GM06990 (cell line): ENCODE measurements around the gene LIN52.
A peak's percentile ranks its signal among the peaks of the same experiment; 100 is the strongest.

Experiments used
- DNase-seq: peaks from one replicate; pipeline ENCODE4 v3.0.0-alpha.2; 2011; ENCODE audit not compliant: insufficient read length; ENCODE audit errors: extremely low read depth
- H3K27me3 ChIP-seq: replicated peaks from 2 replicates; pipeline ENCODE4 v1.6.0; 2011; ENCODE audit warnings: low read length; ENCODE audit not compliant: control insufficient read depth, insufficient read depth
- H3K36me3 ChIP-seq: 2 replicates; pipeline ENCODE4 v1.5.1; 2011; ENCODE audit warnings: low read length; ENCODE audit not compliant: control insufficient read depth, insufficient read depth
- H3K4me3 ChIP-seq: replicated peaks from 2 replicates; pipeline ENCODE4 v1.5.1; 2011; ENCODE audit warnings: low read depth, mild to moderate bottlenecking, control low read depth, low read length
- TF ChIP-seq, protein P1 (sequence below): IDR thresholded peaks from 2 replicates; pipeline ENCODE4 v1.5.1; 2011; ENCODE audit warnings: low read length, control low read depth, mild to moderate bottlenecking, inconsistent platforms; ENCODE audit not compliant: insufficient read depth, poor library complexity, severe bottlenecking

LIN52 gene

GRCh38 chr14:74216671-74217070, 131.9 kb downstream of the LIN52 start:
- no peak for DNase-seq
- TF ChIP-seq, protein P1, sequence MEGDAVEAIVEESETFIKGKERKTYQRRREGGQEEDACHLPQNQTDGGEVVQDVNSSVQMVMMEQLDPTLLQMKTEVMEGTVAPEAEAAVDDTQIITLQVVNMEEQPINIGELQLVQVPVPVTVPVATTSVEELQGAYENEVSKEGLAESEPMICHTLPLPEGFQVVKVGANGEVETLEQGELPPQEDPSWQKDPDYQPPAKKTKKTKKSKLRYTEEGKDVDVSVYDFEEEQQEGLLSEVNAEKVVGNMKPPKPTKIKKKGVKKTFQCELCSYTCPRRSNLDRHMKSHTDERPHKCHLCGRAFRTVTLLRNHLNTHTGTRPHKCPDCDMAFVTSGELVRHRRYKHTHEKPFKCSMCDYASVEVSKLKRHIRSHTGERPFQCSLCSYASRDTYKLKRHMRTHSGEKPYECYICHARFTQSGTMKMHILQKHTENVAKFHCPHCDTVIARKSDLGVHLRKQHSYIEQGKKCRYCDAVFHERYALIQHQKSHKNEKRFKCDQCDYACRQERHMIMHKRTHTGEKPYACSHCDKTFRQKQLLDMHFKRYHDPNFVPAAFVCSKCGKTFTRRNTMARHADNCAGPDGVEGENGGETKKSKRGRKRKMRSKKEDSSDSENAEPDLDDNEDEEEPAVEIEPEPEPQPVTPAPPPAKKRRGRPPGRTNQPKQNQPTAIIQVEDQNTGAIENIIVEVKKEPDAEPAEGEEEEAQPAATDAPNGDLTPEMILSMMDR, result no peak
- Histone ChIP-seq H3K4me3 (no peak overlapping the region), H3K27me3 (no peaks in the 10 kb centered on the region), H3K36me3 (no peaks in the 10 kb centered on the region)

DNA sequence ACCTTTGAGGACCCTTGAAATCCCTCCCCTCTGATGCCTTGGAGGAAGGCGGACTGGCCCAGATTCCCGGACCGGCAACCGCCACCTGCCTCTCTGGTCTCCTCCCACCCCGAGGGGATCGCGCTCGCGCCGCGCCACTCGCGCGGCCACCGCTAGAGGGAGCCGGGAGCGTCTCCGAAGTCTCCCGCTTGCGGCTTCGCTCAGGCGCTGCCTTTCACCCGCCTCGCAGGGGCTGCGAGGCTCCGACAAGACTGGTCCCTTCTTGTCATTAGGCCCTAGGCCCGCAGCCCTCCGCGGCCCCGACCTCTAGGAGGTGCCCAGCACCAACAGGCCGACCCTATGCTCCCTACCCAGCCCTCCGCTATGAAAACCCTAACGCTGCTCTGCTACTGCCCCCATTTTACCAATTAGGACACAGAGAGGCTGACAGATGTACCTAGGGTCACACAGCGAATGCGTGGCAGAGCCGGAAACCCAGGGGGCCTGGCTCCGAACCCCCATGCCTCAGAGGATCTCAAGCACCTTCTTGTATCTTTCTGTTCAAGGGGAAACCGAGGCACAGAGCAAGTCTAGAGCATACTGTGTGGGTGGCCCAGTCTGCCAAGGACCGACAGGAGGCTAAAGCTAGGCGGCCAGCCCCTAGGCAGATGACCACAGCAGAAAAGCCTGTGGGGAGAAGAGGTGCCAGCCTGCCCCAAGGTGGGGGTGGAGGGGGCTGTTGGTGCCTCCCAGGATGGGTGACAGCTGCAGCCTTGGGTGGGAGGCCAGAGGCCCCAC, 133.1 kb downstream of the LIN52 start:
- H3K27me3 ChIP-seq, result no peaks in the 10 kb centered on the region
- peak; percentile 83 for DNase-seq
- TF ChIP-seq, protein P1, result peak; percentile 99
- H3K4me3 ChIP-seq, result no peak overlapping the region
- no peaks in the 10 kb centered on the region for H3K36me3 ChIP-seq

DNA sequence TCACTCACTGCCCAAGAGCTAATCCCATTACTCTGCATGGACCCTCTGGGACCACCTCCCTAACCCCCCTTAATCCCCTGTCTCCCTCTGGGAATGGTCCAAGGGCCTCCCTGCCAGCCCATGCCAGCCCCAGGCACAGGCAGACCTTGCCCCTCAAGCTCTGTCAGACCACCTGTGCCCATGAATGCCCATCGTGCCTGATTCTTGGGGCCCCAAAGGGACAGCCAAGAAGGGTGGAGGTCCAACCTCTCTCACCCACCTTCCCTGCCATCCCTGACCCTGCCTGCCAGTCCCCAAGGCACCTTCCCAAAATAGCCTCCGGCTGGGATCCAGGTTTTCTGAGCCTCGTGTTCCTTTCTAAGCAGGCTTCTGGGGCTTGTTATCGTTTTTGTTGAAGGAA, 133.7 kb downstream of the LIN52 start:
- no peak for DNase-seq
- H3K27me3 ChIP-seq, result no peaks in the 10 kb centered on the region
- no peak overlapping the region for H3K4me3 ChIP-seq

DNA sequence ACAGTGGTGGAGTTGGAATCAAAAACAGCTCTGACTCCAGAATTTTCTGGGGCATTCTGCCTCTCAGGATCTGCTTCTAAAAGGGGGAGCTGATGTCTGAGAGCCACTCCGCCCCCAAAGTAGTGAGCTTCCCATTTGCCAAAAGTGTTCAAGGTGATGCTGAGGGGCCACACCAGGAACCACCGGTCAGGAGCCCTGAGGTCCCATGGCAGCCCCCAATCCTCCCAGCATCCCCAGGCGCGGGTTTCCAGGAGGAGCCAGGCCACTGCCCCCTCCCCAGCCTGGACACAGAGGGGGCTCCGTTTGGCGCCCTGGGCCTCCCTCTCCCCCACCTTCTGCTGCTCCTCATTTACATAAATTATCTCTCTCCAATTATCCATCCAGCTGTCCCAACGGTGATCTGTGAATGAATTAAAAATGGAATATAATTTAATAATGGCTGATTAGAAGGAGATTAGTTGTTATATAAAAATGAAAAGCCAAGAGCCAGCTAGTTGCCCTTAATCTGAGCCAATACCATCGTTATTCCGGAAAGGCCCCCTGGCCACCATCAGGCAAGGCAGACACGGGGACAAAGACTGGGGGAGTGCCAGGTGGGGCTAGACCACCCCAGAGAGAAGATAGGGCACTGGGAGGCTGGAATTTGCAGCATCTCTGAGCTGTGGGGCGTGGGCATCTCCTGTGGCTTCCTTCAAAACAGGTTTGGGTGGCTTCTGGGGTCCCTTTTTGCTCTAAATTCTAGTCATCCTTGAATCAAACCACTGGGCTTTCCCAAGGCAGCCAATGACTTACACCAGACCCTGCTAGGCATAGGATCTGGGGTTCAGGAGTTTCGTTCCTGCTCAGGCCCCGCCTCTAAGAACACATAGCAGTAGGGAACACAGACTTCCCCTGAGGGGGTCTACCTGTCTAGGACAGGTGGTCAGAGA, 134.8 kb downstream of the LIN52 start:
- Histone ChIP-seq H3K27me3 (peaks cover 2% of the 10 kb centered on the region; the same call in 1 of the 2 replicates), H3K4me3 (no peak overlapping the region), H3K36me3 (no peaks in the 10 kb centered on the region)
- no peak for DNase-seq
- TF ChIP-seq, protein P1, result no peak

More for the DNA sequence above, 133.7 kb downstream of the LIN52 start:
- no peaks in the 10 kb centered on the region for H3K36me3 ChIP-seq
- TF ChIP-seq, protein P1, result no peak

- Histone ChIP-seq H3K4me3 (no peak overlapping the region), H3K27me3 (peaks cover 2% of the 10 kb centered on the region; the same call in 1 of the 2 replicates), H3K36me3 (no peaks in the 10 kb centered on the region)
- TF ChIP-seq, protein P1, result no peak
- no peak for DNase-seq
Observed at GRCh38 chr14:74220991-74221390, 136.2 kb downstream of the LIN52 start.
